ENCODE results near the gene MAMLD1.

Gene MAMLD1

DNA sequence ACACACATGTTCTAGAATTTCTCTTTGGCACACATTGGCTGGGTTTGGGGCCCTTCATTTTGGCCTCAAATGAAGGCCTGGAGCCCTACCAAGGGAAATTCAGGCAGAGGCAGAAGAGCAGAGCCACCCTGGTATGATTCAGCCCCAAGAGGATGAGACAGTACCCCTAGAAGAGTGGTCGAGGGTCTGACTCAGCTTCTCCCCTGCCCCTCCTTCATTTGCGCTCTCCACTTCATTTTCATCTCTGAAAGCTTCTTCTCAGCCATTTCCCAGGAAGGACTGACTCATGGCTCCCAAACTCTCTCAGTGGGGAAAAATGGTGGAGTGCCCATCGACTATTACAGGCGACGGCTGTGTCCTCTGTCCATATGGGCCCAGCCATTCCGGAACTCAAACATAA lies 43.5 kb downstream of the MAMLD1 start:
- DNase-seq (ENCODE audit: low read depth in 2 of 2), result no peak

GRCh38 chrX:150408007-150408406 lies 44.9 kb downstream of the MAMLD1 start:
- DNase-seq (ENCODE audit: low read depth in 2 of 2), result no peak

DNA sequence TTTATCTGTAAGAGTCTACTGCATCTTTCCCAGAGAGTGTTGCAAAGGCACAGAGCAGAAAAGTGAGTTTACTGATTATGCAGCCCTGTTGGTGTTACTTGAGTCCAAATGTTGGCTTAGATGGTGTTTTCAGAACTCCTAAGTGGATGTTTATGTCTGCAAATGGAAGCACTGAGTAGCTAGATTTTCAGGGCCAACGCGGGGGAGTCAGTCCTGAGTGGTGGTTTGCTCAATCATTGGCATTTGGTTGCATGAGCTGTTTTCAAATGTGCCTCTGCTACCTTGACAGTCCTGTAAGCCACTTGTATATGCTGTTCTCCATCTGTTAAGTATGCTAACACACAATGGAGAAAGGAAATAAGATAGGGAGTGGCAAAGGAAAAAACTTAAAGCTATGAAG lies 45.4 kb downstream of the MAMLD1 start:
- no peak for DNase-seq (ENCODE audit: low read depth in 2 of 2)

GRCh38 chrX:150409486-150409885 lies 46.4 kb downstream of the MAMLD1 start:
- no peak for DNase-seq (ENCODE audit: low read depth in 2 of 2)

GRCh38 chrX:150409964-150410363 lies 46.8 kb downstream of the MAMLD1 start:
- no peak for DNase-seq (ENCODE audit: low read depth in 2 of 2)

DNA sequence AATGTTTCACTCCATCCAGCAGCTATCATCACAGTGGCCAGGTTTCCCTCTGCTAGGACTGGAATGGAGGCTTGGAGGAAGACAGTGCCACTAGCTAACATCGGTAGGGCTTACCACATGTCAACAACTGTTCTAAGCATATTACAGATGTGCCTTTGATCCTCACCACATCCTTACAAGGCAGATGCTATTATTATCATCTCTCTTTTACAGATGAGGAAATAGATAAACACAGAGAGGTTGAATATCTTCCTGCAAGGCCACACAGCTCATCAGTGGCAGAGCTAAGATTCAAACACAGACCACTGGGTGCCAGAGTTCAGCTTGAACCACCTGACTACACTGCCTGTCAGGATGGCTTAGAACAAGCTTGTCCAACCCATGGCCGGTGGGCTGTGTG lies 47.4 kb downstream of the MAMLD1 start:
- DNase-seq (ENCODE audit: low read depth in 2 of 2), result no peak

GRCh38 chrX:150411656-150412055 lies 48.5 kb downstream of the MAMLD1 start:
- no peak for DNase-seq (ENCODE audit: low read depth in 2 of 2)

DNA sequence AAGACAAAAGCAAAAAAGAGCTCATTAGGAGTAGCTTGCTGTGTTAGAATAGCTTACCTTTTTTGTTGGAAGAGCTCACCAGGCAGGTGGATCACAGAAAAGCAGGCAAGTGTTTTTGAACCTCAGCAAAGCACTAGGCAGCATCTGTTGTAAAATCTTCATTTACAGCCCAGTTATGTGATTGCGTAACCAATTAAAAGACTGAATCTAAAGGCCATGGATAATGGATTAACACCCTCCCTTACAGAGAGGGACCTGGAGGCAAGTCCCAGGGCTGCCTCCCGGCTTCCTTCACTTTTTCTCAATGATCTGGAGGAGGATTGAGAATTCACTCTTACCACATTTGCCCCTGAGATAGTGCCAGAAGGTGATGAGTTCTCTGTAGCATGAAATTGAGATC lies 51.1 kb downstream of the MAMLD1 start:
- no peak for DNase-seq (ENCODE audit: low read depth in 2 of 2)

- DNase-seq (ENCODE audit: low read depth in 2 of 2), result no peak
Observed at GRCh38 chrX:150416469-150416868, 53.4 kb downstream of the MAMLD1 start.

- no peak for DNase-seq (ENCODE audit: low read depth in 2 of 2)
Observed at GRCh38 chrX:150421816-150422215, 58.7 kb downstream of the MAMLD1 start.

GRCh38 chrX:150429594-150429993 lies 66.5 kb downstream of the MAMLD1 start:
- DNase-seq (ENCODE audit: low read depth in 2 of 2), result no peak

DNA sequence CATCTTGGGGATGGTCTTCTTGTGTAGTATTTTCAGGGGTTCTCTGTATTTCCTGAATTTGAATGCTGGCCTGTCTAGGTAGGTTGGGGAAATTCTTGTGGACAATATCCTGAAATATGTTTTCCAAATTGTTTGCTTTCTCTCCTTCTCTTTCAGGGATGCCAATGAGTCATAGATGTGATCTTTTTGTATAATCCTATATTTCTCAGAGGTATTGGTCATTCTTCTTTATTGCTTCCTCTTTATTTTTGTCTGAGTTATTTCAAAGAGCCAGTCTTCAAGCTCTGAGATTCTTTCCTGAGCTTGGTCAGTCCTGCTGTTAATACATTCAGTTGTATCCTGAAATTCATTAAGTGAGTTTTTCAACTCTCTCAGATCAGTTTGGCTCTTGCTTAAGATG lies 73.1 kb downstream of the MAMLD1 start:
- no peak for DNase-seq (ENCODE audit: low read depth in 2 of 2)

- no peak for DNase-seq (ENCODE audit: low read depth in 2 of 2)
Observed at GRCh38 chrX:150438165-150438564, 75.0 kb downstream of the MAMLD1 start.

GRCh38 chrX:150446151-150446550 lies 83.0 kb downstream of the MAMLD1 start:
- DNase-seq (ENCODE audit: low read depth in 2 of 2), result no peak

DNA sequence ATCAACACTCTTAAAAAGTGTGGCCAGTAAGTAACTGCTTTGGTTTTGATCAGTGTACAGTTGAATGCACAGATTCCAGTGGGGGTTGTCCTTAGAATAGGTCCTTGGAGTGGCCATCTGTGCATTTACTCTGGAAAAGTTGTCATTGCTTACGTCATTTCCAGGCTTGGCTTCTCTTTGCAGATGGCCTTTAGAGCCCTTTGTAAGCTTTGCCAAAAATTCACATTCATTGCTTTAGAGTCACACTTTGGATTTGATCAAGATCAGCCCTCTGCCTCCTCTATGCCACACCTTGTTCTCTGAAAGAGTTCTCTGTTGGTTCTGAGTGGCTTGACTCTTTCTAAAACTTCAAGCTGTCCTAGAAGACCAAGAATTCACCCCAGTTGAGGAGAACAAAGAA lies 83.9 kb downstream of the MAMLD1 start:
- no peak for DNase-seq (ENCODE audit: low read depth in 2 of 2)

DNA sequence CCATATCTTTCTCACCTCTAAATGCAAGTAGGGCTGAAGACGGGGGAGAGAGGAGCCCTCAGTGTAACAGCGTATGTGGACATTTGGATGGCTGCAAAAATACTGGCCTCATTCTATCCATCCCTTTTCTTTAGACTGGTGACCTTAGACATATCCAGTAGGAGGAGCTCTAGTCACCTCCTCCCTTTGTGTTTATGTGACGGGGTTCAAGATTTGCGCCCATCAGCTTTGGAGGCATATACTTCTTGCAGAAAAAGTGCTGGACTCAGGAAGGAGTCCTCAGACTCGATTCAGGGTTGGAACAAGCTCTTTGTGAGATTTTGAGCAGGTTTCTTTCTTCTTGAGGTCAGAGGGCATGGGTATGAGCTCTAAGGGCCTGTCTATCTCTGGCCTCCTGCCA lies 86.2 kb downstream of the MAMLD1 start:
- no peak for DNase-seq (ENCODE audit: low read depth in 2 of 2)

- DNase-seq (ENCODE audit: low read depth in 2 of 2), result no peak
Observed at GRCh38 chrX:150450519-150451177, 87.5 kb downstream of the MAMLD1 start.

DNA sequence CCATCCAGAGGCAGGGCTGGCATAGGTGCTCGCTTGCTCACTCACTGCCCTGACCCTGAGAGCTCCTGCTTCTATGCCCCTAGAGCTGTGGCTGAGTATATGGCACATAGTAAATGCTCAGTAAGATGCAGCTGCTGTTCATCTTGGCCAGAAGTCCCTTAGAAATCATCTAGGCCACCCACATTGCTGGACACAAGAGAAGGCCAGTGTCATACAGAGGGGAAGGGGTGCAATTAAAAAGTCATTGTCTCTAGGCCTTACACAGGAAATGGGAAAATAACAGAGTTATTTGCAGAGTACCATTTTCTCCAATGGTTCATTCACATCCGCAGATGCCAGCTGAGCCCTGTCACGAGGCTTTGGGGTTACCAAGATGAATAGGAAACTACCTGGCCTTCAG lies 88.8 kb downstream of the MAMLD1 start:
- no peak for DNase-seq (ENCODE audit: low read depth in 2 of 2)

DNA sequence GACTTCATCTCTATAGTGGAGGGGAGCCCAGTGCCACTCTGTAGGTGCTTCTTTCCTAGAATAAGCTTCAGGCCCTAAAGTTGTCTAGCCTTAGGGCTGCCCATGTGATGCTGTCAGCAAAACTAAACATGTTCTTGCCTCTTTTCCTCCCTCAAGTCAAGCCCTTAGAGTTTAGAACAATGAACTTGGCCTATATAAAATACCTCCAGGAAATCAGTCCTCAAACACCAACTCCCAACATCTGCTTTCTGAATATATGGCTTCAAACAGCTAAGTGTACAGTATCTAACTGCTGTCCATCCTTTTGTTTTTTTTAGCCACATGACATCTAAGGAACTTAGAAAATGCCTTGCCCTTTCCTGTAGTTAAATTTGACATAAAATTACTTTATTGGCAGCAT lies 91.0 kb downstream of the MAMLD1 start:
- DNase-seq (ENCODE audit: low read depth in 2 of 2), result no peak

GRCh38 chrX:150454508-150455214 lies 91.5 kb downstream of the MAMLD1 start:
- DNase-seq (ENCODE audit: low read depth in 2 of 2), result no peak

DNA sequence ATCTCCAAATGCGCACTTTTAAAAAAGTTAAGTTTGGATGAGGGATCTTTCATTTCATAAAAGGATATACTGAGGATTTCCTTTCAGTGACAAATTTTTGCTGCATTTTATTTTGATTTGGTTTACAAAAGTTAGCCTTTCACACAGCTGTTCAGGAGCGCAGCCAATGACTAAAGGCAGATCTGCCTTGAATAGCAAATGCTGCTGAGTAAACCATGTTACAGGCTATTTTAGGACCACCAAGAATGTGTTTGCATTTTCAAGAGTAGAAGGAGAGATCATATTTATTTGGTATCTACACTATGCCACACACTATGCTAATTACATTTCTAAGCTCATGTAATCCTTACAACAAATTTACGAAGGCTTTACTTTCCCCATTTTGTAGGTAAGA lies 92.1 kb downstream of the MAMLD1 start:
- DNase-seq (ENCODE audit: low read depth in 2 of 2), result no peak

- no peak for DNase-seq (ENCODE audit: low read depth in 2 of 2)
Observed at GRCh38 chrX:150456466-150456865, 93.3 kb downstream of the MAMLD1 start.

- DNase-seq (ENCODE audit: low read depth in 2 of 2), result no peak
Observed at GRCh38 chrX:150456941-150457340, 93.8 kb downstream of the MAMLD1 start.

DNA sequence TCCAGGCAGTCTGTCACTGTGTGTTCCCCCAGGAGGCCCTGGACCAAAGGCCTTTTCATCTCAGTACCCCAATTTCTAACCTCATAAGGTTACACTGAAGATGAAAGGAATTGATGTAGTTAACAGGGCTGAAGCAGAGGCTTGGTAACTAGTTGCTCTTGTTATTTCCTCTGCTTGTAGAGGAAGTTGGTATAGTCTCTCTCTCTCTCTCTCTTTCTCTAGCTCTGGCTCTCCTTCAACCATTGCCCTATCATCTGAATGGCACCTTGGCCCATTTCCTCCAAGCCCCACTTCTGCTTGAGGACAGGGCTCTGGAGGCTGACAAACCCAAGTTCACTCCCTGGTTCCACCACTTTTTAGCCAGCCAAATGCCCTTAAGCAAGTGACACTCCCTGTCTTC lies 96.1 kb downstream of the MAMLD1 start:
- DNase-seq (ENCODE audit: low read depth in 2 of 2), result no peak

Measured in stimulated activated CD8-positive, alpha-beta memory T cell treated with anti-CD3 and anti-CD28 coated beads, Interleukin-7, amount 100 ng/mL, for 1 hour (primary cell).